Heart left ventricle (tissue), 16 donors: ENCODE measurements around the gene ASIC2. TPM values are rescaled to one million over a fixed set of nuclear protein-coding genes. Genes with fewer than 3 reads are reported as not detected.

Source experiments
- ATAC-seq, 4 donors: fragments of 200-7000 bp; cut with Tn5 transposase; one replicate each; pipeline ENCODE4 v1.9.1; 2020 to 2022; ENCODE audit warnings: moderate library complexity in 4 of 4, mild to moderate bottlenecking in 3 of 4, moderate number of reproducible peaks in 1 of 4
- DNase-seq, 5 donors: peaks; one replicate each; pipeline ENCODE4 v3.0.0-alpha.2; 2020
- H3K27ac ChIP-seq, 12 donors: fragments of 200-600 bp; sonication (generic) in 4 of 12; one replicate each; pipeline versions ENCODE4 v1.5.0 to v1.8.0; 2016 to 2022; ENCODE audit warnings: mild to moderate bottlenecking in 2 of 12
- H3K27me3 ChIP-seq, 9 donors: fragments of 200-600 bp; sonication (generic) in 2 of 9; one replicate each; pipeline versions ENCODE4 v1.5.1 to v1.8.0; 2016 to 2022; ENCODE audit warnings: mild to moderate bottlenecking in 3 of 9
- H3K36me3 ChIP-seq, 9 donors: fragments of 200-600 bp; sonication (generic) in 2 of 9; one replicate each; pipeline versions ENCODE4 v1.5.0 to v1.8.0; 2018 to 2022; ENCODE audit warnings: mild to moderate bottlenecking in 2 of 9
- H3K4me1 ChIP-seq, 12 donors: fragments of 200-600 bp; sonication (generic) in 4 of 12; one replicate each; pipeline versions ENCODE4 v1.5.0 to v1.8.0; 2016 to 2022; ENCODE audit warnings: mild to moderate bottlenecking in 3 of 12
- H3K4me3 ChIP-seq, 12 donors: fragments of 200-600 bp; sonication (generic) in 4 of 12; one replicate each; pipeline versions ENCODE4 v1.5.0 to v1.8.0; 2017 to 2022; ENCODE audit warnings: mild to moderate bottlenecking in 9 of 12, moderate library complexity in 4 of 12
- H3K9me3 ChIP-seq, 12 donors: fragments of 200-600 bp; sonication (generic) in 4 of 12; one replicate each; pipeline versions ENCODE4 v1.5.0 to v1.8.0; 2016 to 2022; ENCODE audit warnings: mild to moderate bottlenecking in 1 of 12
- CTCF ChIP-seq, 12 donors: fragments of 200-600 bp; sonication (generic) in 4 of 12; IDR thresholded peaks; one replicate each; pipeline versions ENCODE4 v1.5.0 to v1.8.0; 2018 to 2022; ENCODE audit warnings: antibody characterized with exemption in 12 of 12, mild to moderate bottlenecking in 5 of 12
- POLR2A ChIP-seq, 2 donors: fragments of 450-650 bp; IDR thresholded peaks; one replicate each; pipeline ENCODE4 v1.6.1; 2017; ENCODE audit warnings: antibody characterized with exemption in 2 of 2, mild to moderate bottlenecking in 2 of 2, moderate library complexity in 2 of 2
- WGBS, 4 donors: extraction: QIAGEN DNeasy Blood & Tissue Kit in 2 of 4; methylation state at CpG; one replicate each; pipeline versions ENCODE4 v1.1.5 to v1.1.7; 2013 to 2018; 5-methylcytosine and 5-hydroxymethylcytosine counted together
- intact Hi-C, 10 donors: fragments of 100-400 bp; cut with DNase I; formaldehyde crosslinking; loops; one replicate each; pipeline versions ENCODE4 v1.11.1 to v1.14.2; 2022
- polyA plus RNA-seq, 2 donors: library from polyadenylated mRNA; stranded (reverse); fragments of 200-250 nt; gene quantifications; one replicate each; pipeline ENCODE4 v1.2.3, GENCODE V29; 2013
- total RNA-seq, 9 donors: library from RNA; depleted of rRNA in 2 of 9; stranded (reverse); fragments of >200 nt in 2 of 9; fragmentation: NEBNext Ultra II Directional in 3 of 9; extraction: Animal tissue kit (Norgen Biotek cat#: 25700) in 3 of 9; gene quantifications; one replicate each; pipeline versions ENCODE4 v1.1.0 to v1.2.4, GENCODE V29; 2016 to 2023
- donor health status: ischemic (EF 13 %, LVEDD 7.1; RV severe dilation, severe dysfunction).
- donor health status: healthy with polysubstance abuse.
- donor health status: DM: no; HTN: yes; CAD: no.
- donor health status: DM: no; HTN: no; CAD: no.
- donor health status: ischemic (EF 25% LVEDD 6.9; RV normal size, moderate dysfunction).
- donor health status: ischemic (EF 25% LVEDD 5.7; RV mildly dilated, moderate dysfunction).
- donor health status: healthy.
- donor health status: DM: yes; HTN: yes; CAD: no.
- donor health status: ischemic (EF 35%, LVEDD 5.7; RV mildly dilated, moderate dysfunction).
- donor health status: nonischemic (EF 11% LVEDD 7.7; RV severe dilation, severe dysfunction).
- donor health status: DM: yes; HTN: yes; CAD: no.
- donor health status: PGD.
- donor health status: ischemic (EF 29% LVEDD 5.4; RV normal size, mild dysfunction).
- donor health status: nonischemic (EF 23%, LVEDD 6.1; RV moderate dilation, normal function).

Gene ASIC2
- total and polyA plus RNA-seq, 11 donors: 1.1 TPM; not detected in 10

GRCh38 chr17:33204156-33204555 is 88.9 kb downstream of the ASIC2 start:
- no peak for ATAC-seq
- WGBS, 4 donors: 65 to 82% (median 72%) methylated on average over 2 to 3 of the region's 3 CpGs
- intact Hi-C loops: loop anchor here in 1 of 10 donors (10.0 kb wide), 1 partner anchor 61 kb away; no protein-coding TSS in a partner anchor
- Histone ChIP-seq H3K27me3 (peaks cover 0 to 21% (median 0%) of the 10 kb centered on the region in 9 donors), H3K9me3 (no peaks in the 10 kb centered on the region), H3K4me1 (no peaks in the 10 kb centered on the region), H3K27ac (no peak overlapping the region), H3K36me3 (no peaks in the 10 kb centered on the region), H3K4me3 (no peak overlapping the region)
- no peak for DNase-seq
- TF ChIP-seq POLR2A (IDR thresholded peaks at IDR 0.05): no peak
- TF ChIP-seq CTCF (IDR thresholded peaks at IDR 0.05): no peak

- TF ChIP-seq POLR2A (IDR thresholded peaks at IDR 0.05) (no peak), CTCF (IDR thresholded peaks at IDR 0.05) (no peak)
- H3K4me1 ChIP-seq: no peaks in the 10 kb centered on the region
- H3K27me3 ChIP-seq: peaks cover 0 to 22% (median 0%) of the 10 kb centered on the region in 9 donors
- DNase-seq (no peak), ATAC-seq (no peak)
- H3K36me3 ChIP-seq: no peaks in the 10 kb centered on the region
- H3K27ac ChIP-seq: no peak overlapping the region
- no peak overlapping the region for H3K4me3 ChIP-seq
- no peaks in the 10 kb centered on the region for H3K9me3 ChIP-seq
- intact Hi-C loops: loop anchor here in 1 of 10 donors (10.0 kb wide), 1 partner anchor 62 kb away; no protein-coding TSS in a partner anchor
- 50 to 64% (median 53%) methylated on average over 10 of the region's 10 CpGs for WGBS, 4 donors
Measured at GRCh38 chr17:33202796-33203495, 90.1 kb downstream of the ASIC2 start.

- peaks cover 0 to 27% (median 0%) of the 10 kb centered on the region in 9 donors for H3K27me3 ChIP-seq
- no peak for ATAC-seq
Measured at GRCh38 chr17:33202021-33202420, 91.1 kb downstream of the ASIC2 start.

More at GRCh38 chr17:33202021-33202420, 91.1 kb downstream of the ASIC2 start:
- WGBS, 4 donors: 63 to 72% (median 67%) methylated on average over 7 of the region's 7 CpGs
- TF ChIP-seq CTCF (IDR thresholded peaks at IDR 0.05): no peak
- no peak for TF ChIP-seq POLR2A (IDR thresholded peaks at IDR 0.05)
- DNase-seq: no peak
- H3K36me3 ChIP-seq: no peaks in the 10 kb centered on the region
- no peaks in the 10 kb centered on the region for H3K4me1 ChIP-seq
- H3K9me3 ChIP-seq: no peaks in the 10 kb centered on the region
- H3K27ac ChIP-seq: no peak overlapping the region
- H3K4me3 ChIP-seq: no peak overlapping the region
- intact Hi-C loops: loop anchor here in 1 of 10 donors (10.0 kb wide), 1 partner anchor 63 kb away; no protein-coding TSS in a partner anchor
